Gastroesophageal sphincter (tissue), 4 donors: ENCODE results near the gene TSPO. TPM values are rescaled to one million over a fixed set of nuclear protein-coding genes. Genes with fewer than 3 reads are reported as not detected.

Experiments
- ATAC-seq: fragments of 150-250 bp; one replicate; pipeline ENCODE4 v1.9.1; 2016; ENCODE audit warnings: mild to moderate bottlenecking, moderate library complexity
- H3K27ac ChIP-seq, 4 donors: fragments of 200-600 bp; sonication (generic) in 3 of 4; 1 replicate in 3 of 4; 2 replicates in 1 of 4; pipeline ENCODE4 v1.5.1; 2016 to 2019
- H3K27me3 ChIP-seq: fragments of 200-600 bp; sonication (generic); one replicate; pipeline ENCODE4 v1.5.1; 2019
- H3K36me3 ChIP-seq, 2 donors: fragments of 200-600 bp; sonication (generic); one replicate each; pipeline ENCODE4 v1.5.1; 2019; ENCODE audit warnings: control low read depth in 1 of 2
- H3K4me1 ChIP-seq, 3 donors: fragments of 200-600 bp; sonication (generic); 1 replicate in 2 of 3; 2 replicates in 1 of 3; pipeline ENCODE4 v1.5.1; 2016 to 2019; ENCODE audit warnings: control low read depth in 2 of 3
- H3K4me3 ChIP-seq, 2 donors: fragments of 200-600 bp; sonication (generic); one replicate each; pipeline ENCODE4 v1.5.1; 2019; ENCODE audit warnings: mild to moderate bottlenecking in 1 of 2, moderate library complexity in 1 of 2
- H3K9me3 ChIP-seq, 3 donors: fragments of 200-600 bp; sonication (generic); one replicate each; pipeline ENCODE4 v1.5.1; 2017 to 2019; ENCODE audit warnings: control low read depth in 2 of 3
- CTCF ChIP-seq, 4 experiments: fragments of 200-600 bp in 2 of 4; fragments of 450-650 bp in 2 of 4; sonication (generic) in 1 of 4; IDR thresholded peaks; one replicate each; pipeline ENCODE4 v1.5.1; 2017 to 2019; ENCODE audit warnings: antibody characterized with exemption in 4 of 4, mild to moderate bottlenecking in 2 of 4, moderate library complexity in 2 of 4
- EP300 ChIP-seq: sonication (generic); formaldehyde crosslinking; IDR thresholded peaks from one replicate; pipeline ENCODE4 v1.6.1; 2017; ENCODE audit warnings: antibody characterized with exemption, mild to moderate bottlenecking
- POLR2A ChIP-seq, 2 donors: fragments of 450-650 bp; IDR thresholded peaks; one replicate each; pipeline ENCODE4 v1.6.1; 2017; ENCODE audit warnings: antibody characterized with exemption in 2 of 2, mild to moderate bottlenecking in 2 of 2, moderate library complexity in 1 of 2
- POLR2AphosphoS5 ChIP-seq: sonication (generic); formaldehyde crosslinking; IDR thresholded peaks from one replicate; pipeline ENCODE4 v1.6.1; 2017; ENCODE audit warnings: antibody characterized with exemption
- WGBS, 2 donors: methylation state at CpG; one replicate each; pipeline ENCODE4 v1.1.5; 2018; ENCODE audit warnings: low coverage in 1 of 2; 5-methylcytosine and 5-hydroxymethylcytosine counted together
- total RNA-seq, 4 donors: library from RNA; depleted of rRNA; stranded (reverse); fragments of >200 nt; gene quantifications; one replicate each; pipeline ENCODE4 v1.1.0, GENCODE V29; 2016

The TSPO gene
- total RNA-seq, 4 donors from 2014 or later, result 112 to 240 (median 178) TPM

- H3K27me3 ChIP-seq, result no peaks in the 10 kb centered on the region
- no peak for TF ChIP-seq POLR2AphosphoS5
- no peak for TF ChIP-seq CTCF (IDR thresholded peaks at IDR 0.05)
- no peak for TF ChIP-seq EP300
- TF ChIP-seq POLR2A (IDR thresholded peaks at IDR 0.05), result no peak
- H3K27ac ChIP-seq, result no peak overlapping the region
- peaks cover 0 to 23% (median 12%) of the 10 kb centered on the region in 3 donors for H3K4me1 ChIP-seq
- no peaks in the 10 kb centered on the region for H3K9me3 ChIP-seq
- H3K36me3 ChIP-seq, result peaks cover 0 to 59% of the 10 kb centered on the region in 2 donors
- WGBS, 2 donors, result 100% methylated on average over 1 of the region's 10 CpGs; no CpG with 5 or more reads in 1 of the 2 donors
- no peak overlapping the region for H3K4me3 ChIP-seq
- ATAC-seq, result no peak
These were observed 30.8 kb downstream of the TSPO start for GRCh38 chr22:43182118-43182517.

- ATAC-seq, result no peak
- no peak for TF ChIP-seq CTCF (IDR thresholded peaks at IDR 0.05)
- TF ChIP-seq EP300, result no peak
- TF ChIP-seq POLR2A (IDR thresholded peaks at IDR 0.05), result no peak
- no peak for TF ChIP-seq POLR2AphosphoS5
- Histone ChIP-seq H3K36me3 (peaks cover 0 to 55% of the 10 kb centered on the region in 2 donors), H3K27me3 (no peaks in the 10 kb centered on the region), H3K4me1 (peaks cover 0 to 24% (median 12%) of the 10 kb centered on the region in 3 donors), H3K27ac (no peak overlapping the region), H3K4me3 (no peak overlapping the region), H3K9me3 (no peaks in the 10 kb centered on the region)
- 80% methylated on average over 2 of the region's 17 CpGs; no CpG with 5 or more reads in 1 of the 2 donors for WGBS, 2 donors
These were observed 31.4 kb downstream of the TSPO start for GRCh38 chr22:43182726-43183125.

GRCh38 chr22:43183496-43184277 is 32.3 kb downstream of the TSPO start:
- Histone ChIP-seq H3K27ac (no peak overlapping the region), H3K9me3 (no peaks in the 10 kb centered on the region), H3K4me1 (peaks cover 0 to 30% (median 12%) of the 10 kb centered on the region in 3 donors), H3K27me3 (no peaks in the 10 kb centered on the region), H3K36me3 (peaks cover 0 to 46% of the 10 kb centered on the region in 2 donors), H3K4me3 (no peak overlapping the region)
- WGBS, 2 donors, result 41% methylated on average over 3 of the region's 12 CpGs; no CpG with 5 or more reads in 1 of the 2 donors
- ATAC-seq, result no peak
- no peak for TF ChIP-seq POLR2AphosphoS5
- TF ChIP-seq POLR2A (IDR thresholded peaks at IDR 0.05), result no peak
- no peak for TF ChIP-seq EP300
- TF ChIP-seq CTCF (IDR thresholded peaks at IDR 0.05), result no peak

DNA sequence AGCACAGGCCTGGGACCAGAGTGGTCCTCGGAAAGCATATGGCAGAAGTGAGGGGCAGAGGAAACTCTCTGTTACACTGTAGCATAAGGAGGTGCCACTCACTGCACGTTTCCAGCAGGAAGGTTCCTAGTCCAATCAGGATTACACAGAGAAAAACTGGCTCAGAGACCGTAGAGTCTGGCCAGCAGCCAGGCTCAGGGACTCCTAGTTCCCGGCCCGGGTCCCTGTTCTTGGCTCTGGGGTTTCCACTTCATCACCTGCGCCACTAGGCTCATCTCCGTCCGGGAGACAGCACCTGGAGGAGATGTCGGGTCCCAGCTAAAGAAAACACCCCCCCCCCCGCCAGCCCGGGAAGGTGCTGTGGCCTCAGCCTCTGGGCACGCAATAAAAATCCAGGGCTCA is 34.5 kb downstream of the TSPO start:
- no peaks in the 10 kb centered on the region for H3K9me3 ChIP-seq
- WGBS, 2 donors, result no CpG with 5 or more reads among the region's 12 CpGs
- H3K27me3 ChIP-seq, result peaks cover 2% of the 10 kb centered on the region
- peak overlapping the region in 3 of 4 donors; percentile 86 to 96 (median 90) for H3K27ac ChIP-seq
- no peak for ATAC-seq
- TF ChIP-seq EP300 (no peak), POLR2AphosphoS5 (no peak), POLR2A (IDR thresholded peaks at IDR 0.05) (no peak), CTCF (IDR thresholded peaks at IDR 0.05) (no peak)
- peak overlapping the region; percentile 62 to 87 for H3K4me3 ChIP-seq
- peaks cover 0 to 24% of the 10 kb centered on the region in 2 donors for H3K36me3 ChIP-seq
- H3K4me1 ChIP-seq, result peaks cover 0 to 30% (median 12%) of the 10 kb centered on the region in 3 donors
